Kidney (tissue), 14 donors: ENCODE measurements around the gene RABEP2. TPM values are rescaled to one million over a fixed set of nuclear protein-coding genes. Genes with fewer than 3 reads are reported as not detected.

Source experiments
- DNase-seq, 5 donors: peaks; one replicate each; pipeline ENCODE4 v3.0.0-alpha.2; 2013 to 2020
- FAIRE-seq: peaks from 2 replicates; lab custom pipeline; 2012; peaks lifted over from hg19 to GRCh38; lab: Jason Lieb, UNC
- H3K27ac ChIP-seq, 2 donors: one replicate each; pipeline ENCODE4 v1.7.0; 2013; ENCODE audit warnings: low read depth in 2 of 2, low read length in 2 of 2, inconsistent platforms in 1 of 2
- H3K27me3 ChIP-seq: one replicate; pipeline ENCODE4 v1.7.1; 2013; ENCODE audit warnings: low read length, inconsistent platforms; ENCODE audit not compliant: control insufficient read depth, insufficient read depth
- H3K36me3 ChIP-seq, 3 donors: one replicate each; pipeline versions ENCODE4 v1.7.0 to v1.7.1; 2013; ENCODE audit warnings: low read length in 3 of 3, control low read depth in 1 of 3, inconsistent platforms in 1 of 3; ENCODE audit not compliant: insufficient read depth in 3 of 3, control insufficient read depth in 2 of 3
- H3K4me1 ChIP-seq, 3 donors: one replicate each; pipeline versions ENCODE4 v1.7.0 to v1.7.1; 2013; ENCODE audit warnings: low read length in 3 of 3, inconsistent platforms in 1 of 3, low read depth in 1 of 3; ENCODE audit not compliant: control insufficient read depth in 2 of 3, insufficient read depth in 2 of 3
- H3K4me3 ChIP-seq, 3 donors: one replicate each; pipeline versions ENCODE4 v1.7.0 to v1.8.1; 2013; ENCODE audit warnings: low read length in 3 of 3, control low read depth in 1 of 3, inconsistent platforms in 1 of 3
- H3K9ac ChIP-seq, 3 donors: one replicate each; pipeline versions ENCODE4 v1.7.0 to v1.7.1; 2013; ENCODE audit warnings: low read length in 3 of 3, control low read depth in 1 of 3, inconsistent platforms in 1 of 3
- H3K9me3 ChIP-seq, 3 donors: one replicate each; pipeline versions ENCODE4 v1.7.0 to v1.7.1; 2013; ENCODE audit warnings: low read length in 3 of 3, control low read depth in 1 of 3, inconsistent platforms in 1 of 3; ENCODE audit not compliant: control insufficient read depth in 2 of 3, insufficient read depth in 1 of 3
- intact Hi-C: fragments of 100-400 bp; cut with DNase I; formaldehyde crosslinking; loops from one replicate; pipeline ENCODE4 v1.11.1; 2022
- polyA plus RNA-seq: library from polyadenylated mRNA; stranded (reverse); fragments of 350-450 nt; fragmentation: Illumina TruSeq; extraction: RNeasy Lipid Tissue Mini Kit (QIAGEN cat#74804); gene quantifications from one replicate; pipeline ENCODE4 v1.2.3, GENCODE V29; 2014; ENCODE audit warnings: low read depth, low replicate concordance; ENCODE audit not compliant: insufficient read depth
- total RNA-seq: library from RNA; stranded (reverse); fragmentation: NEBNext Ultra II Directional; extraction: Animal tissue kit (Norgen Biotek cat#: 25700); gene quantifications from one replicate; pipeline ENCODE4 v1.2.1, GENCODE V29; 2021
- TF ChIP-seq, protein P1 (sequence below): IDR thresholded peaks from 3 replicates; pipeline ENCODE4 v1.5.1; 2012; ENCODE audit warnings: mild to moderate bottlenecking, moderate library complexity, borderline replicate concordance; ENCODE audit not compliant: insufficient read depth; ENCODE audit errors: extremely low read depth
- donor health status: control.
- donor health status: control.
- donor health status: control.
- donor health status: control.
- donor health status: control.
- donor health status: DM: yes; HTN: yes; CAD: no.
- donor health status: Normal renal cell carcinoma (clear cell type).

RABEP2 gene
- total and polyA plus RNA-seq, 2 donors from 2014 or later: 21.0 to 30.1 TPM

GRCh38 chr16:28967156-28967555 is 42.1 kb upstream of the RABEP2 start:
- Histone ChIP-seq H3K4me1 (no peaks in the 10 kb centered on the region), H3K36me3 (peaks cover 3 to 12% (median 11%) of the 10 kb centered on the region in 3 donors), H3K27ac (no peak overlapping the region), H3K9ac (no peak overlapping the region), H3K27me3 (no peaks in the 10 kb centered on the region), H3K9me3 (no peaks in the 10 kb centered on the region), H3K4me3 (no peak overlapping the region)
- intact Hi-C loops: no loop called here
- DNase-seq (no peak), FAIRE-seq (no peak)
- TF ChIP-seq, protein P1, sequence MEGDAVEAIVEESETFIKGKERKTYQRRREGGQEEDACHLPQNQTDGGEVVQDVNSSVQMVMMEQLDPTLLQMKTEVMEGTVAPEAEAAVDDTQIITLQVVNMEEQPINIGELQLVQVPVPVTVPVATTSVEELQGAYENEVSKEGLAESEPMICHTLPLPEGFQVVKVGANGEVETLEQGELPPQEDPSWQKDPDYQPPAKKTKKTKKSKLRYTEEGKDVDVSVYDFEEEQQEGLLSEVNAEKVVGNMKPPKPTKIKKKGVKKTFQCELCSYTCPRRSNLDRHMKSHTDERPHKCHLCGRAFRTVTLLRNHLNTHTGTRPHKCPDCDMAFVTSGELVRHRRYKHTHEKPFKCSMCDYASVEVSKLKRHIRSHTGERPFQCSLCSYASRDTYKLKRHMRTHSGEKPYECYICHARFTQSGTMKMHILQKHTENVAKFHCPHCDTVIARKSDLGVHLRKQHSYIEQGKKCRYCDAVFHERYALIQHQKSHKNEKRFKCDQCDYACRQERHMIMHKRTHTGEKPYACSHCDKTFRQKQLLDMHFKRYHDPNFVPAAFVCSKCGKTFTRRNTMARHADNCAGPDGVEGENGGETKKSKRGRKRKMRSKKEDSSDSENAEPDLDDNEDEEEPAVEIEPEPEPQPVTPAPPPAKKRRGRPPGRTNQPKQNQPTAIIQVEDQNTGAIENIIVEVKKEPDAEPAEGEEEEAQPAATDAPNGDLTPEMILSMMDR: no peak

DNA sequence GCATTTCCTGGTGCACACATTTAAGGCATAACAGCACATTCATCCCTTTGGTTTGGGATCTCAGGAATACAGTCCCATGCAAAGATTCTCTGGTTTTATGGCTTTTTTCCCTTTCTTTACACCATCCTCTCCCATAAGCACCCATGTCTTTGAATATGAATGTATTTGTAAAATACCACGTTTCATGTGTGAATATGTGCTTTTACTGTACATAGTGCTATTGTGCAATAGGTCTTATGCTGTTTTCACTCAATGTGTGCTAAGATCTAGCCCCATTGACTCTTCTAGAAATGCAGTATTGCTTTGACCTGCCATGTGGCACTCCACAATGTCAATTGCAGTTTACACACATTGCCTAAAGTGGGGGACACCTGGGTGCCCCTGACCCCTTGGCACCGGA is 39.5 kb upstream of the RABEP2 start:
- no peak for FAIRE-seq
- no peak overlapping the region for H3K27ac ChIP-seq
- H3K9ac ChIP-seq: no peak overlapping the region
- H3K4me1 ChIP-seq: no peaks in the 10 kb centered on the region
- H3K36me3 ChIP-seq: peaks cover 4 to 20% (median 15%) of the 10 kb centered on the region in 3 donors
- H3K4me3 ChIP-seq: no peak overlapping the region
- intact Hi-C loops: no loop called here
- TF ChIP-seq, protein P1: no peak
- H3K9me3 ChIP-seq: no peaks in the 10 kb centered on the region
- DNase-seq: no peak
- H3K27me3 ChIP-seq: no peaks in the 10 kb centered on the region

GRCh38 chr16:28964072-28964471 is 39.0 kb upstream of the RABEP2 start:
- H3K27me3 ChIP-seq: no peaks in the 10 kb centered on the region
- H3K4me3 ChIP-seq: no peak overlapping the region
- intact Hi-C loops: no loop called here
- H3K27ac ChIP-seq: no peak overlapping the region
- no peak for DNase-seq
- H3K9ac ChIP-seq: no peak overlapping the region
- no peak for FAIRE-seq
- no peaks in the 10 kb centered on the region for H3K9me3 ChIP-seq
- peaks cover 4 to 20% (median 15%) of the 10 kb centered on the region in 3 donors for H3K36me3 ChIP-seq
- no peaks in the 10 kb centered on the region for H3K4me1 ChIP-seq
- TF ChIP-seq, protein P1: no peak

- FAIRE-seq (no peak), DNase-seq (no peak)
- H3K4me1 ChIP-seq: no peaks in the 10 kb centered on the region
- no peaks in the 10 kb centered on the region for H3K9me3 ChIP-seq
- no peak overlapping the region for H3K4me3 ChIP-seq
- no peaks in the 10 kb centered on the region for H3K27me3 ChIP-seq
- H3K9ac ChIP-seq: no peak overlapping the region
- peaks cover 2 to 31% (median 21%) of the 10 kb centered on the region in 3 donors for H3K36me3 ChIP-seq
- intact Hi-C loops: no loop called here
- TF ChIP-seq, protein P1: no peak
- no peak overlapping the region for H3K27ac ChIP-seq
Observed at GRCh38 chr16:28958836-28959235, 33.8 kb upstream of the RABEP2 start.
